Measurements from ENCODE around the gene PRAC1. TPM values are rescaled to one million over a fixed set of nuclear protein-coding genes. Genes with fewer than 3 reads are reported as not detected.

PRAC1 gene
- total RNA-seq, 1 experiment from 2014 or later, result not detected

- peak in 1 of 2 experiments; percentile 34 for DNase-seq
- Histone ChIP-seq H3K27me3 (replicated peaks; ENCODE audit: control insufficient read depth, insufficient read depth, low read length) (no peaks in the 10 kb centered on the region), H3K36me3 (ENCODE audit: control insufficient read depth, insufficient read depth, low read length) (no peaks in the 10 kb centered on the region), H3K9me3 (no peaks in the 10 kb centered on the region), H3K4me3 (ENCODE audit: low read depth, low read length) (no peak overlapping the region), H3K4me1 (no peaks in the 10 kb centered on the region)
- ChIA-PET POLR2A (interaction anchor here (0.5 kb wide), 1 partner anchor 29 kb away, joined by 5 read pairs; no protein-coding TSS in a partner anchor), CTCF (interaction anchor here (0.7 to 2.3 kb wide), 8 partner anchors 14 to 117 kb away, joined by 3 to 21 read pairs (median 4); partner anchors contain the start of gene HOXB13)
- BruUV-seq (replicated peaks), result no TSS peak
- H3K27me3 Mint-ChIP-seq (ENCODE audit: insufficient read depth, unreplicated experiment), result peaks cover 19% of the 10 kb centered on the region
- H3K4me1 Mint-ChIP-seq (ENCODE audit: low read depth, unreplicated experiment), result no peaks in the 10 kb centered on the region
- no peaks in the 10 kb centered on the region for H3K36me3 Mint-ChIP-seq (ENCODE audit: insufficient read depth, unreplicated experiment)
- TF ChIP-seq CTCF (IDR thresholded peaks at IDR 0.05; ENCODE audit: insufficient read depth in 1 of 2, low read depth in 1 of 2, low read length in 1 of 2, severe bottlenecking in 1 of 2, unreplicated experiment in 1 of 2), result peak; percentile 50 to 63
- H3K9me3 Mint-ChIP-seq (ENCODE audit: unreplicated experiment), result no peaks in the 10 kb centered on the region
- intact Hi-C loops (cut with micrococcal nuclease; ENCODE audit: unreplicated experiment), result no loop called here
- no peak overlapping the region for H3K27ac Mint-ChIP-seq (ENCODE audit: unreplicated experiment)
- H3K4me3 Mint-ChIP-seq (ENCODE audit: unreplicated experiment), result no peak overlapping the region
These were observed 45.0 kb upstream of the PRAC1 start for GRCh38 chr17:48767263-48767774.

- no peak for TF ChIP-seq CTCF (IDR thresholded peaks at IDR 0.05; ENCODE audit: insufficient read depth in 1 of 2, low read depth in 1 of 2, low read length in 1 of 2, severe bottlenecking in 1 of 2, unreplicated experiment in 1 of 2)
- Mint-ChIP-seq H3K4me1 (ENCODE audit: low read depth, unreplicated experiment) (peaks cover 13% of the 10 kb centered on the region), H3K36me3 (ENCODE audit: insufficient read depth, unreplicated experiment) (no peaks in the 10 kb centered on the region), H3K27ac (ENCODE audit: unreplicated experiment) (no peak overlapping the region), H3K4me3 (ENCODE audit: unreplicated experiment) (no peak overlapping the region), H3K27me3 (ENCODE audit: insufficient read depth, unreplicated experiment) (peaks cover 13% of the 10 kb centered on the region), H3K9me3 (ENCODE audit: unreplicated experiment) (no peaks in the 10 kb centered on the region)
- no peaks in the 10 kb centered on the region for H3K4me1 ChIP-seq
- DNase-seq, result no peak
- no peaks in the 10 kb centered on the region for H3K27me3 ChIP-seq (replicated peaks; ENCODE audit: control insufficient read depth, insufficient read depth, low read length)
- no peaks in the 10 kb centered on the region for H3K9me3 ChIP-seq
- intact Hi-C loops (cut with micrococcal nuclease; ENCODE audit: unreplicated experiment), result no loop called here
- H3K4me3 ChIP-seq (ENCODE audit: low read depth, low read length), result no peak overlapping the region
- BruUV-seq (replicated peaks), result no TSS peak
- ChIA-PET POLR2A (no interaction called here), CTCF (interaction anchor here (0.6 to 1.1 kb wide), 3 partner anchors 10 to 409 kb away, joined by 3 to 5 read pairs (median 4); no protein-coding TSS in a partner anchor)
- H3K36me3 ChIP-seq (ENCODE audit: control insufficient read depth, insufficient read depth, low read length), result no peaks in the 10 kb centered on the region
These were observed 38.8 kb upstream of the PRAC1 start for GRCh38 chr17:48761114-48761513.

- TF ChIP-seq CTCF (IDR thresholded peaks at IDR 0.05; ENCODE audit: insufficient read depth in 1 of 2, low read depth in 1 of 2, low read length in 1 of 2, severe bottlenecking in 1 of 2, unreplicated experiment in 1 of 2), result no peak
- Mint-ChIP-seq H3K27ac (ENCODE audit: unreplicated experiment) (no peak overlapping the region), H3K9me3 (ENCODE audit: unreplicated experiment) (no peaks in the 10 kb centered on the region), H3K4me3 (ENCODE audit: unreplicated experiment) (no peak overlapping the region), H3K4me1 (ENCODE audit: low read depth, unreplicated experiment) (peaks cover 13% of the 10 kb centered on the region), H3K27me3 (ENCODE audit: insufficient read depth, unreplicated experiment) (peaks cover 13% of the 10 kb centered on the region), H3K36me3 (ENCODE audit: insufficient read depth, unreplicated experiment) (no peaks in the 10 kb centered on the region)
- Histone ChIP-seq H3K9me3 (no peaks in the 10 kb centered on the region), H3K36me3 (ENCODE audit: control insufficient read depth, insufficient read depth, low read length) (no peaks in the 10 kb centered on the region), H3K27me3 (replicated peaks; ENCODE audit: control insufficient read depth, insufficient read depth, low read length) (no peaks in the 10 kb centered on the region), H3K4me3 (ENCODE audit: low read depth, low read length) (no peak overlapping the region), H3K4me1 (no peaks in the 10 kb centered on the region)
- ChIA-PET POLR2A (no interaction called here), CTCF (no interaction called here)
- intact Hi-C loops (cut with micrococcal nuclease; ENCODE audit: unreplicated experiment), result no loop called here
- BruUV-seq (replicated peaks), result no TSS peak
- DNase-seq, result no peak
These were observed 38.1 kb upstream of the PRAC1 start for GRCh38 chr17:48760411-48760810.

All from Caco-2 (cell line).